HEK293 (cell line): ENCODE data around the gene IGDCC3.
A peak's percentile ranks its signal among the peaks of the same experiment; 100 is the strongest.

ENCODE experiments used
- EGR2 ChIP-seq: fragments of 450-650 bp; formaldehyde crosslinking; IDR thresholded peaks from 2 replicates; pipeline ENCODE4 v1.5.1; 2016; ENCODE audit warnings: low read depth, missing biosample characterization, missing genetic modification characterization
- HOXC10 ChIP-seq: sonication (generic); formaldehyde crosslinking; IDR thresholded peaks from 2 replicates; pipeline ENCODE4 v1.8.1; 2023; ENCODE audit warnings: mild to moderate bottlenecking, missing genetic modification reagents
- IKZF3 ChIP-seq: fragments of 450-650 bp; IDR thresholded peaks from 2 replicates; pipeline ENCODE4 v1.5.0; 2018; ENCODE audit warnings: missing biosample characterization, mild to moderate bottlenecking, missing genetic modification characterization, moderate library complexity
- KLF7 ChIP-seq: fragments of 450-650 bp; formaldehyde crosslinking; IDR thresholded peaks from 2 replicates; pipeline ENCODE4 v1.5.1; 2016; ENCODE audit warnings: missing biosample characterization, missing genetic modification characterization, borderline replicate concordance
- OSR2 ChIP-seq: fragments of 450-650 bp; formaldehyde crosslinking; IDR thresholded peaks from 2 replicates; pipeline ENCODE4 v1.5.1; 2016; ENCODE audit warnings: missing biosample characterization, missing genetic modification characterization
- PRDM10 ChIP-seq: fragments of 450-650 bp; formaldehyde crosslinking; IDR thresholded peaks from 2 replicates; pipeline ENCODE4 v1.5.1; 2016; ENCODE audit warnings: missing biosample characterization, missing genetic modification characterization
- SCRT2 ChIP-seq: fragments of 450-650 bp; formaldehyde crosslinking; IDR thresholded peaks from 2 replicates; pipeline ENCODE4 v1.5.1; 2016; ENCODE audit warnings: missing biosample characterization, missing genetic modification characterization
- YY2 ChIP-seq: fragments of 450-650 bp; formaldehyde crosslinking; IDR thresholded peaks from 2 replicates; pipeline ENCODE4 v1.5.1; 2016; ENCODE audit warnings: missing biosample characterization, missing genetic modification characterization
- ZBTB10 ChIP-seq: fragments of 450-650 bp; formaldehyde crosslinking; IDR thresholded peaks from 2 replicates; pipeline ENCODE4 v1.5.1; 2016; ENCODE audit warnings: missing biosample characterization, missing genetic modification characterization
- ZFHX2 ChIP-seq: fragments of 450-650 bp; formaldehyde crosslinking; conservative IDR thresholded peaks from 2 replicates; pipeline ENCODE4 v1.5.1; 2016; ENCODE audit warnings: missing biosample characterization, missing genetic modification characterization
- ZNF114 ChIP-seq: fragments of 450-650 bp; formaldehyde crosslinking; IDR thresholded peaks from 2 replicates; pipeline ENCODE4 v1.5.0; 2017; ENCODE audit warnings: missing biosample characterization, missing genetic modification characterization
- ZNF184 ChIP-seq: fragments of 450-650 bp; IDR thresholded peaks from 2 replicates; pipeline ENCODE4 v1.5.1; 2018; ENCODE audit warnings: missing biosample characterization, mild to moderate bottlenecking, missing genetic modification characterization
- ZNF248 ChIP-seq: fragments of 450-650 bp; formaldehyde crosslinking; IDR thresholded peaks from 2 replicates; pipeline ENCODE4 v1.5.1; 2017; ENCODE audit warnings: missing biosample characterization, missing genetic modification characterization
- ZNF280C ChIP-seq: fragments of 450-650 bp; formaldehyde crosslinking; IDR thresholded peaks from 2 replicates; pipeline ENCODE4 v1.5.1; 2016; ENCODE audit warnings: missing biosample characterization, missing genetic modification characterization
- ZNF302 ChIP-seq: fragments of 450-650 bp; formaldehyde crosslinking; IDR thresholded peaks from 2 replicates; pipeline ENCODE4 v1.5.1; 2016; ENCODE audit warnings: missing biosample characterization, missing genetic modification characterization, low read depth
- ZNF354C ChIP-seq: fragments of 450-650 bp; formaldehyde crosslinking; IDR thresholded peaks from 2 replicates; pipeline ENCODE4 v1.5.1; 2016; ENCODE audit warnings: missing biosample characterization, missing genetic modification characterization, low read depth, borderline replicate concordance
- ZNF416 ChIP-seq: fragments of 450-650 bp; formaldehyde crosslinking; IDR thresholded peaks from 2 replicates; pipeline ENCODE4 v1.5.1; 2016; ENCODE audit warnings: missing biosample characterization, missing genetic modification characterization
- ZNF423 ChIP-seq: fragments of 450-650 bp; formaldehyde crosslinking; IDR thresholded peaks from 2 replicates; pipeline ENCODE4 v1.5.1; 2016; ENCODE audit warnings: missing biosample characterization, missing genetic modification characterization
- ZNF449 ChIP-seq: fragments of 450-650 bp; formaldehyde crosslinking; IDR thresholded peaks from 2 replicates; pipeline ENCODE4 v1.5.1; 2017; ENCODE audit warnings: missing biosample characterization, mild to moderate bottlenecking, missing genetic modification characterization, moderate library complexity
- ZNF585B ChIP-seq: fragments of 450-650 bp; formaldehyde crosslinking; IDR thresholded peaks from 2 replicates; pipeline ENCODE4 v1.5.1; 2016; ENCODE audit warnings: missing biosample characterization, missing genetic modification characterization
- ZNF596 ChIP-seq: fragments of 450-650 bp; IDR thresholded peaks from 2 replicates; pipeline ENCODE4 v1.5.0; 2018; ENCODE audit warnings: missing biosample characterization, mild to moderate bottlenecking, missing genetic modification characterization, moderate library complexity
- ZNF600 ChIP-seq: fragments of 450-650 bp; formaldehyde crosslinking; IDR thresholded peaks from 2 replicates; pipeline ENCODE4 v1.5.1; 2016; ENCODE audit warnings: missing biosample characterization, missing genetic modification characterization
- ZNF777 ChIP-seq: fragments of 450-650 bp; formaldehyde crosslinking; IDR thresholded peaks from 2 replicates; pipeline ENCODE4 v1.5.1; 2017; ENCODE audit warnings: missing biosample characterization, missing genetic modification characterization, borderline replicate concordance
- ZSCAN30 ChIP-seq: fragments of 450-650 bp; IDR thresholded peaks from 2 replicates; pipeline ENCODE4 v1.5.1; 2018; ENCODE audit warnings: missing biosample characterization, mild to moderate bottlenecking, missing genetic modification characterization, moderate library complexity
- ZSCAN4 ChIP-seq: fragments of 450-650 bp; formaldehyde crosslinking; IDR thresholded peaks from 2 replicates; pipeline ENCODE4 v1.5.1; 2017; ENCODE audit warnings: missing biosample characterization, missing genetic modification characterization

IGDCC3 gene

GRCh38 chr15:65304381-65305149, 73.2 kb downstream of the IGDCC3 start, which contains the start of gene RNU5B-1 (continued):
- TF ChIP-seq ZNF449 (tag by site-specific recombination) (peak; percentile 83; the same call in 1 of the 2 replicates), IKZF3 (tag by site-specific recombination) (peak; percentile 41), OSR2 (0 out of 2 replicates have a peak, but pooled peaks have one; percentile 22), ZNF280C (tag by site-specific recombination) (no peak), YY2 (peak; percentile 53; the same call in 1 of the 2 replicates), ZNF114 (no peak), ZNF184 (tag by site-specific recombination) (no peak), PRDM10 (tag by site-specific recombination) (no peak; the same call in none of the 2 replicates), ZNF354C (tag by site-specific recombination) (0 out of 2 replicates have a peak, but pooled peaks have one; percentile 12), ZNF600 (tag by site-specific recombination) (peak; percentile 92), ZNF248 (tag by site-specific recombination) (no peak), HOXC10 (CRISPR knock-in tag) (no peak), ZNF777 (tag by site-specific recombination) (no peak), ZNF423 (tag by site-specific recombination) (no peak; the same call in 1 of the 2 replicates), ZBTB10 (tag by site-specific recombination) (no peak), SCRT2 (tag by site-specific recombination) (peak; percentile 95), ZNF596 (tag by site-specific recombination) (peak; percentile 86), ZNF585B (tag by site-specific recombination) (no peak), ZNF416 (tag by site-specific recombination) (no peak), ZSCAN4 (no peak), KLF7 (tag by site-specific recombination) (peak; percentile 70; the same call in 1 of the 2 replicates), ZFHX2 (tag by site-specific recombination) (no peak; the same call in 1 of the 2 replicates), ZNF302 (tag by site-specific recombination) (no peak), EGR2 (tag by site-specific recombination) (peak; percentile 41; the same call in 1 of the 2 replicates), ZSCAN30 (peak; percentile 97)
